Fibroblast of lung (primary cell): ENCODE results near the gene MCM5.

Experiments used
- EZH2 ChIP-seq: IDR thresholded peaks from 2 replicates; pipeline ENCODE4 v1.5.1; 2012; ENCODE audit warnings: low read length, control low read depth, mild to moderate bottlenecking; ENCODE audit errors: missing control alignments
- TF ChIP-seq, protein P1 (sequence below), 2 donors: IDR thresholded peaks in 1 of 2; conservative IDR thresholded peaks in 1 of 2; 1 replicate in 1 of 2; 2 replicates in 1 of 2; pipeline ENCODE4 v1.5.1; 2011 to 2012; ENCODE audit warnings: low read length in 2 of 2, control low read depth in 1 of 2, inconsistent platforms in 1 of 2, low read depth in 1 of 2, mild to moderate bottlenecking in 1 of 2

DNA sequence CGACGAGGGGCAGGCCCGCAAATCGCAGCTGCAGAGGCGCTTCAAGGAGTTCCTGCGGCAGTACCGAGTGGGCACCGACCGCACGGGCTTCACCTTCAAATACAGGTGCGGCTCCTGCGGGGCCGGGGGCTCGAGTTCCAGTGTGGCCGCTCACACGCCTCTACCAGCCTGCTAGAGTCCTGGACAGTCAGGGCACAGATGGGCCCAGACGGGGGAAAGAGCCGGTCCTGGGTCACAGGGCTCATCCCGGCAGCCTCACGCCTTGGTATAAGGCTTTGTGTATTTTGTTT lies 506 bp downstream of the MCM5 start:
- TF ChIP-seq, protein P1, sequence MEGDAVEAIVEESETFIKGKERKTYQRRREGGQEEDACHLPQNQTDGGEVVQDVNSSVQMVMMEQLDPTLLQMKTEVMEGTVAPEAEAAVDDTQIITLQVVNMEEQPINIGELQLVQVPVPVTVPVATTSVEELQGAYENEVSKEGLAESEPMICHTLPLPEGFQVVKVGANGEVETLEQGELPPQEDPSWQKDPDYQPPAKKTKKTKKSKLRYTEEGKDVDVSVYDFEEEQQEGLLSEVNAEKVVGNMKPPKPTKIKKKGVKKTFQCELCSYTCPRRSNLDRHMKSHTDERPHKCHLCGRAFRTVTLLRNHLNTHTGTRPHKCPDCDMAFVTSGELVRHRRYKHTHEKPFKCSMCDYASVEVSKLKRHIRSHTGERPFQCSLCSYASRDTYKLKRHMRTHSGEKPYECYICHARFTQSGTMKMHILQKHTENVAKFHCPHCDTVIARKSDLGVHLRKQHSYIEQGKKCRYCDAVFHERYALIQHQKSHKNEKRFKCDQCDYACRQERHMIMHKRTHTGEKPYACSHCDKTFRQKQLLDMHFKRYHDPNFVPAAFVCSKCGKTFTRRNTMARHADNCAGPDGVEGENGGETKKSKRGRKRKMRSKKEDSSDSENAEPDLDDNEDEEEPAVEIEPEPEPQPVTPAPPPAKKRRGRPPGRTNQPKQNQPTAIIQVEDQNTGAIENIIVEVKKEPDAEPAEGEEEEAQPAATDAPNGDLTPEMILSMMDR (conservative IDR thresholded peaks at IDR 0.05 in 1 of 2, IDR thresholded peaks at IDR 0.05 in 1 of 2; ENCODE audit: low read depth in 1 of 2, low read length in 2 of 2), result no peak
- no peak for TF ChIP-seq EZH2
